GM18505 (cell line): ENCODE data around the gene KLF11.

ENCODE experiments used
- ATAC-seq: cut with Tn5 transposase; IDR thresholded peaks from one replicate; pipeline ENCODE4 v1.9.1; 2021; ENCODE audit not compliant: unreplicated experiment
- POLR2A ChIP-seq: IDR thresholded peaks from 4 replicates; pipeline ENCODE4 v1.6.1; 2011; ENCODE audit warnings: borderline replicate concordance; ENCODE audit not compliant: insufficient read depth, insufficient read length; ENCODE audit errors: extremely low read depth

Gene KLF11

GRCh38 chr2:10048501-10049171 lies 5.3 kb downstream of the KLF11 start:
- TF ChIP-seq POLR2A: no peak
- no peak for ATAC-seq

GRCh38 chr2:10052216-10052615 lies 8.9 kb downstream of the KLF11 start:
- no peak for ATAC-seq
- TF ChIP-seq POLR2A: no peak

- no peak for TF ChIP-seq POLR2A
- no peak for ATAC-seq
These were observed 10.0 kb downstream of the KLF11 start for GRCh38 chr2:10053351-10053750.

GRCh38 chr2:10054424-10054823 lies 11.1 kb downstream of the KLF11 start:
- ATAC-seq: no peak
- TF ChIP-seq POLR2A: no peak

GRCh38 chr2:10054976-10055375 lies 11.6 kb downstream of the KLF11 start:
- no peak for ATAC-seq
- TF ChIP-seq POLR2A: no peak

GRCh38 chr2:10056439-10056838 lies 13.1 kb downstream of the KLF11 start:
- TF ChIP-seq POLR2A: no peak
- no peak for ATAC-seq

GRCh38 chr2:10057231-10058107 lies 14.1 kb downstream of the KLF11 start:
- no peak for ATAC-seq
- TF ChIP-seq POLR2A: no peak

- no peak for ATAC-seq
- no peak for TF ChIP-seq POLR2A
These were observed 15.1 kb downstream of the KLF11 start for GRCh38 chr2:10058251-10059015.

GRCh38 chr2:10059016-10059351 lies 15.6 kb downstream of the KLF11 start:
- ATAC-seq: no peak
- TF ChIP-seq POLR2A: no peak

GRCh38 chr2:10059552-10060335 lies 16.4 kb downstream of the KLF11 start:
- no peak for ATAC-seq
- TF ChIP-seq POLR2A: no peak

- ATAC-seq: no peak
- no peak for TF ChIP-seq POLR2A
These were observed 18.0 kb downstream of the KLF11 start for GRCh38 chr2:10061221-10061925.

GRCh38 chr2:10062931-10063365 lies 19.6 kb downstream of the KLF11 start:
- ATAC-seq: no peak
- TF ChIP-seq POLR2A: no peak
